ENCODE data around the gene ABCA13. TPM values are rescaled to one million over a fixed set of nuclear protein-coding genes. Genes with fewer than 3 reads are reported as not detected.
A peak's percentile ranks its signal among the peaks of the same experiment; 100 is the strongest.

Gene ABCA13
- total RNA-seq, 2 experiments from 2014 or later: 0.08 to 0.45 TPM

DNA sequence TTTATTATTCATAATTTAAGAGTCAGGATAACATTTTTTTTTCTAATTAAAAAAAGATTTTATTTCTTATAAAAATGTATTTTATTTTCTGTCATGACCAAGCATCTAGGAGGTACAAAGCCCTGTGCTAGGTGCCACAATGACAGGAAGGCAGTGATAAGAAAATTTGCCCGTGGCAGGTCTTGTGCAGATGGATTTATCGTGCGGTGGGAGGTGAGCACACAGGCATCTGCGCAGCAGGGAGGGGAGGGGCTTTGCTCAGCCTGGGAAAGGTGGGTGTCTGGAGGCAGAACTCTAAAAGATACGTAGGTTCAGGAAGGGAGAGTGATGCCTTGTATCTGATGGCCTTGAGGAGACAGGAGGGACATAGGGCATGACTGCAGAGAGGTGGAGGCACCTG, 115.6 kb downstream of the ABCA13 start:
- Mint-ChIP-seq H3K4me3 (no peak overlapping the region), H3K27ac (no peak overlapping the region), H3K36me3 (ENCODE audit: low read depth) (no peaks in the 10 kb centered on the region), H3K4me1 (ENCODE audit: low read depth) (no peaks in the 10 kb centered on the region), H3K9me3 (ENCODE audit: insufficient read depth) (no peaks in the 10 kb centered on the region), H3K27me3 (ENCODE audit: low read depth) (peaks cover 4% of the 10 kb centered on the region)
- no peak for ATAC-seq
- ChIA-PET CTCF (no interaction called here), POLR2A (no interaction called here)
- DNase-seq: no peak

DNA sequence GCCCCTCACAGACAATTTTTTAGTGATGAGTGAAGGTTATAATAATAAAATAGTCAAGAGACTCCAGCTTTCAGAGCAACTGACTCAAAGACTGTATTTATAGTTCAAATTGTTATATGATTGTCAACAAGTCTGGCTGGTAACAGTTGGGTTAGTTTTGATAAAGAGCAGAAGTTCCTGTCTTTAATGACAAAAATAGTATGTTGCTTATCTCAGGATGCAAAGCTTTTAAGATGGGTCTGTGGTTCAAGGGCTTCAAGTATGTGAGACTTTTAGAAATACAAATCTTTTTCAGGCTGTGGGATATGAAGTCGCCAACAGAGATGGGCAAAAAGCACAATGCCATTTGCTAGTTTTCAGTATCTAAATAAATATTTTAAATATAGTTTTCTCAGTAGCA, 118.4 kb downstream of the ABCA13 start:
- peaks cover 4% of the 10 kb centered on the region for H3K27me3 Mint-ChIP-seq (ENCODE audit: low read depth)
- POLR2A ChIA-PET: no interaction called here
- CTCF ChIA-PET: no interaction called here
- no peak overlapping the region for H3K27ac Mint-ChIP-seq
- ATAC-seq (no peak), DNase-seq (no peak)
- no peak overlapping the region for H3K4me3 Mint-ChIP-seq
- H3K36me3 Mint-ChIP-seq (ENCODE audit: low read depth): no peaks in the 10 kb centered on the region
- H3K4me1 Mint-ChIP-seq (ENCODE audit: low read depth): peaks cover 2% of the 10 kb centered on the region
- no peaks in the 10 kb centered on the region for H3K9me3 Mint-ChIP-seq (ENCODE audit: insufficient read depth)

GRCh38 chr7:48292949-48293348, 121.7 kb downstream of the ABCA13 start:
- H3K27ac Mint-ChIP-seq: no peak overlapping the region
- CTCF ChIA-PET: no interaction called here
- no peak for ATAC-seq
- H3K4me3 Mint-ChIP-seq: no peak overlapping the region
- DNase-seq: no peak
- POLR2A ChIA-PET: interaction anchor here (0.6 kb wide), 1 partner anchor 350 kb away, joined by 3 read pairs; no protein-coding TSS in a partner anchor
- H3K9me3 Mint-ChIP-seq (ENCODE audit: insufficient read depth): no peaks in the 10 kb centered on the region
- H3K36me3 Mint-ChIP-seq (ENCODE audit: low read depth): no peaks in the 10 kb centered on the region
- H3K27me3 Mint-ChIP-seq (ENCODE audit: low read depth): no peaks in the 10 kb centered on the region
- H3K4me1 Mint-ChIP-seq (ENCODE audit: low read depth): peaks cover 2% of the 10 kb centered on the region

- ChIA-PET CTCF (no interaction called here), POLR2A (no interaction called here)
- Mint-ChIP-seq H3K4me1 (ENCODE audit: low read depth) (peaks cover 2% of the 10 kb centered on the region), H3K9me3 (ENCODE audit: insufficient read depth) (no peaks in the 10 kb centered on the region), H3K36me3 (ENCODE audit: low read depth) (no peaks in the 10 kb centered on the region), H3K27ac (no peak overlapping the region), H3K4me3 (no peak overlapping the region), H3K27me3 (ENCODE audit: low read depth) (no peaks in the 10 kb centered on the region)
- DNase-seq (no peak), ATAC-seq (no peak)
These were observed 124.2 kb downstream of the ABCA13 start for GRCh38 chr7:48295296-48295971.

DNA sequence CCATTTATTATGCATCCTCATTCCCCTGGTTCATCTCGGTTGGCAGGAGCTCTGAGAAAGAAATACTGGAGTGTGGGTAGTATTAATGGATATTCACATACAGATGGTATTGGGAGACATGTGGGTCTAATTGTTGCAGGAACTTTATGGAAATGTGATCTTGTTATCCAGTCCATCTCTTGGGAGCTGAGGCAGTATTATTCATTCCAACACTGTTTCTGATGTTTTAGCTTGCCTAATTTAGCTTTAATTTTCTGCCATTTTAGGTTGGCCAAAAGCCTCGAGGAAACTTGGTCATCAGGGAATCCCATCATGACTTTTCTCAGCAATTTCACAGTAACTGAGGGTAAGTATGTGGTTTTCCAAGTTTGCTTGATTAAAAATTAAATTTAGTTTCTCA, 125.7 kb downstream of the ABCA13 start:
- H3K27ac Mint-ChIP-seq: no peak overlapping the region
- ATAC-seq (no peak), DNase-seq (no peak)
- H3K9me3 Mint-ChIP-seq (ENCODE audit: insufficient read depth): no peaks in the 10 kb centered on the region
- H3K27me3 Mint-ChIP-seq (ENCODE audit: low read depth): no peaks in the 10 kb centered on the region
- ChIA-PET POLR2A (no interaction called here), CTCF (no interaction called here)
- peaks cover 2% of the 10 kb centered on the region for H3K4me1 Mint-ChIP-seq (ENCODE audit: low read depth)
- no peak overlapping the region for H3K4me3 Mint-ChIP-seq
- H3K36me3 Mint-ChIP-seq (ENCODE audit: low read depth): no peaks in the 10 kb centered on the region

GRCh38 chr7:48298779-48299178, 127.5 kb downstream of the ABCA13 start:
- Mint-ChIP-seq H3K9me3 (ENCODE audit: insufficient read depth) (no peaks in the 10 kb centered on the region), H3K36me3 (ENCODE audit: low read depth) (no peaks in the 10 kb centered on the region), H3K27me3 (ENCODE audit: low read depth) (no peaks in the 10 kb centered on the region), H3K4me1 (ENCODE audit: low read depth) (no peaks in the 10 kb centered on the region), H3K4me3 (no peak overlapping the region), H3K27ac (no peak overlapping the region)
- ATAC-seq (no peak), DNase-seq (no peak)
- CTCF ChIA-PET: interaction anchor here (0.8 to 1.5 kb wide), 4 partner anchors 13 to 167 kb away, joined by 3 to 6 read pairs (median 3); no protein-coding TSS in a partner anchor
- POLR2A ChIA-PET: no interaction called here

DNA sequence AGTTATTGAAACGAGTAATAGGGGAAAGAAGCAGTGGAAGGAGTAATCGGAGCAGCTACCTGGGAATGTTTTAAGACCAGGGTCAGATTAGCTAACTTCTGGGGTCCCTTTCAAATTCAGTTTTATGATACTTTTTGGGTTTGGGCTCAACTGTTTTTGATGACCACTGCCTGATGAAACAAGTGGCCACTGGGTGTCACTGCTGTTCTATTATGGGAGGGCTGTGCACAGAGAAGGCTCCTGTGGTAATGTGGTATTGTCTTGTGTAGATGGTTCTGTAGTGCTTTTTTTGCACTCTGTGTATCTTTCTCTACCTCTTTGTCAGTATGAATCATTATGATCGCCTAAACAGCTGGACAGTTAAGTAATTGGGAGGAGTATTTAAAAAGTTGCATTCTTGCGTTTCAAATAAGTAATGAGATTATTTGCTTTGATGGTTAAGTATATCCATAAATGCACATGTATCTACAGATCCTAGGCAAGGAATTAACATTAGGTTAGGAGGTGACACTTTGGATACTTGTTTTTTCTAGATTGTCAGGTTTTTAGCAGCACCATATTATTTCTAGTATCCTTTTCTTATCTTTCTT, 128.4 kb downstream of the ABCA13 start:
- Mint-ChIP-seq H3K9me3 (ENCODE audit: insufficient read depth) (no peaks in the 10 kb centered on the region), H3K4me3 (no peak overlapping the region), H3K36me3 (ENCODE audit: low read depth) (no peaks in the 10 kb centered on the region), H3K4me1 (ENCODE audit: low read depth) (no peaks in the 10 kb centered on the region), H3K27me3 (ENCODE audit: low read depth) (no peaks in the 10 kb centered on the region), H3K27ac (no peak overlapping the region)
- ATAC-seq (peak; percentile 71), DNase-seq (peak; percentile 68)
- ChIA-PET POLR2A (no interaction called here), CTCF (interaction anchor here (0.7 to 1.5 kb wide), 4 partner anchors 14 to 1533 kb away, joined by 3 to 6 read pairs (median 3); no protein-coding TSS in a partner anchor)

DNA sequence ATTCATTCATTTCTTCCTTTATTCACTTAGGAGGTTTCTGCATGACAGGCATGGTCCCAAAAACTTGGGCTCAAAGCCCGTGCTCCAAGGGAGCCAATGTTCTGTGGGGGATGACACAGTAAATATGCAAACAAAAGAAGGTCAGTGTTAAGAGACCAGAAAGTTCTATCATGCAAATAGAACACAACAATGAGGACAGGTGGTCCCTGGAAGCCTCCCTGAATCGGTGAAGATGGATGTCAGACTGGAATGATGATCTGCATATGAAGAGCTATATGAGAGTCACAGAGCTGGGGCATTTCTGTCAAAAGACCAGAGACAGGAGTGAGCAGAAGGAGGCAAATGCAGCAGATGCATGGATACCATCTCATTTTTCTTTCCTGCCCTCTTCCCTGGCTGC, 129.0 kb downstream of the ABCA13 start:
- H3K4me3 Mint-ChIP-seq: no peak overlapping the region
- ChIA-PET CTCF (interaction anchor here (0.7 to 1.2 kb wide), 2 partner anchors 19 to 1532 kb away, joined by 3 to 4 read pairs; no protein-coding TSS in a partner anchor), POLR2A (no interaction called here)
- no peak overlapping the region for H3K27ac Mint-ChIP-seq
- ATAC-seq: no peak
- no peaks in the 10 kb centered on the region for H3K4me1 Mint-ChIP-seq (ENCODE audit: low read depth)
- H3K9me3 Mint-ChIP-seq (ENCODE audit: insufficient read depth): no peaks in the 10 kb centered on the region
- H3K27me3 Mint-ChIP-seq (ENCODE audit: low read depth): no peaks in the 10 kb centered on the region
- no peaks in the 10 kb centered on the region for H3K36me3 Mint-ChIP-seq (ENCODE audit: low read depth)
- no peak for DNase-seq

GRCh38 chr7:48301201-48301600, 129.9 kb downstream of the ABCA13 start:
- Mint-ChIP-seq H3K4me1 (ENCODE audit: low read depth) (no peaks in the 10 kb centered on the region), H3K4me3 (no peak overlapping the region), H3K9me3 (ENCODE audit: insufficient read depth) (no peaks in the 10 kb centered on the region), H3K36me3 (ENCODE audit: low read depth) (no peaks in the 10 kb centered on the region), H3K27me3 (ENCODE audit: low read depth) (no peaks in the 10 kb centered on the region), H3K27ac (no peak overlapping the region)
- ATAC-seq (no peak), DNase-seq (no peak)
- POLR2A ChIA-PET: no interaction called here
- CTCF ChIA-PET: interaction anchor here (1.2 kb wide), 1 partner anchor 18 kb away, joined by 4 read pairs; no protein-coding TSS in a partner anchor

DNA sequence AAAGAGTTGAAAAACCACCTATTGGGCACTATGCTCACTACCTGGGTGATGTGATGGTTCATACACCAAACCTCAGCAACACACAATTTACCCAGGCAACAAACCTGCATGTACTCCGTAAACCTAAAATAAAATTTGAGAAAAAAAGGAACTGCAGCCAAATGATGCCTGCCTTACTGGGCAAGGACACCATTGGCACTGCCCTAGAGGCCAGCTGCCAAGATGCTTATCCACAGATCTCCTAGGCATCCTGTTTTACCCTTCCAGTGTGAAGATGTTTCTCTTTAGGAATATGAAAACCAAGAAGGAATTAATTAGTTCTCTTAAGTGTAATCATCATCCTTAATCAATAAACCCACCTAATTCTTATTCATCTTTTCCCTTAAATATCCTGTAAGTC, 133.4 kb downstream of the ABCA13 start:
- DNase-seq (no peak), ATAC-seq (no peak)
- Mint-ChIP-seq H3K27me3 (ENCODE audit: low read depth) (no peaks in the 10 kb centered on the region), H3K27ac (no peak overlapping the region), H3K36me3 (ENCODE audit: low read depth) (no peaks in the 10 kb centered on the region), H3K4me1 (ENCODE audit: low read depth) (no peaks in the 10 kb centered on the region), H3K4me3 (no peak overlapping the region), H3K9me3 (ENCODE audit: insufficient read depth) (no peaks in the 10 kb centered on the region)
- ChIA-PET CTCF (no interaction called here), POLR2A (no interaction called here)

GRCh38 chr7:48305661-48306060, 134.4 kb downstream of the ABCA13 start:
- Mint-ChIP-seq H3K27me3 (ENCODE audit: low read depth) (no peaks in the 10 kb centered on the region), H3K9me3 (ENCODE audit: insufficient read depth) (no peaks in the 10 kb centered on the region), H3K4me3 (no peak overlapping the region), H3K36me3 (ENCODE audit: low read depth) (no peaks in the 10 kb centered on the region), H3K27ac (no peak overlapping the region), H3K4me1 (ENCODE audit: low read depth) (no peaks in the 10 kb centered on the region)
- POLR2A ChIA-PET: no interaction called here
- CTCF ChIA-PET: no interaction called here
- DNase-seq: no peak
- ATAC-seq: no peak

- Mint-ChIP-seq H3K9me3 (ENCODE audit: insufficient read depth) (no peaks in the 10 kb centered on the region), H3K27me3 (ENCODE audit: low read depth) (no peaks in the 10 kb centered on the region), H3K4me3 (no peak overlapping the region), H3K4me1 (ENCODE audit: low read depth) (no peaks in the 10 kb centered on the region), H3K36me3 (ENCODE audit: low read depth) (no peaks in the 10 kb centered on the region), H3K27ac (no peak overlapping the region)
- ATAC-seq (no peak), DNase-seq (no peak)
- POLR2A ChIA-PET: no interaction called here
- CTCF ChIA-PET: no interaction called here
These were observed 135.9 kb downstream of the ABCA13 start for GRCh38 chr7:48307041-48307714.

All from activated CD8-positive, alpha-beta T cell treated with anti-CD3 and anti-CD28 coated beads, Interleukin-2, amount 10 ng/mL, durations not matched to agents 7 days and 5 days (primary cell).